Adrenal gland (tissue), 5 donors: ENCODE data around the gene C6orf15.

ENCODE experiments used
- POLR2A ChIP-seq, 2 donors: fragments of 450-650 bp; IDR thresholded peaks; one replicate each; pipeline ENCODE4 v1.6.1; 2017; ENCODE audit warnings: antibody characterized with exemption in 2 of 2, mild to moderate bottlenecking in 2 of 2, moderate library complexity in 1 of 2
- TF ChIP-seq, protein P1 (sequence below), 6 experiments: fragments of 450-650 bp in 4 of 6; fragments of 200-600 bp in 2 of 6; sonication (generic) in 1 of 6; IDR thresholded peaks; 1 replicate in 5 of 6; 2 replicates in 1 of 6; pipeline versions ENCODE4 v1.5.1 to v1.8.0; 2016 to 2021; ENCODE audit warnings: antibody characterized with exemption in 6 of 6, mild to moderate bottlenecking in 2 of 6, moderate library complexity in 1 of 6
- donor health status: DM: no; HTN: no; CAD: no.

DNA sequence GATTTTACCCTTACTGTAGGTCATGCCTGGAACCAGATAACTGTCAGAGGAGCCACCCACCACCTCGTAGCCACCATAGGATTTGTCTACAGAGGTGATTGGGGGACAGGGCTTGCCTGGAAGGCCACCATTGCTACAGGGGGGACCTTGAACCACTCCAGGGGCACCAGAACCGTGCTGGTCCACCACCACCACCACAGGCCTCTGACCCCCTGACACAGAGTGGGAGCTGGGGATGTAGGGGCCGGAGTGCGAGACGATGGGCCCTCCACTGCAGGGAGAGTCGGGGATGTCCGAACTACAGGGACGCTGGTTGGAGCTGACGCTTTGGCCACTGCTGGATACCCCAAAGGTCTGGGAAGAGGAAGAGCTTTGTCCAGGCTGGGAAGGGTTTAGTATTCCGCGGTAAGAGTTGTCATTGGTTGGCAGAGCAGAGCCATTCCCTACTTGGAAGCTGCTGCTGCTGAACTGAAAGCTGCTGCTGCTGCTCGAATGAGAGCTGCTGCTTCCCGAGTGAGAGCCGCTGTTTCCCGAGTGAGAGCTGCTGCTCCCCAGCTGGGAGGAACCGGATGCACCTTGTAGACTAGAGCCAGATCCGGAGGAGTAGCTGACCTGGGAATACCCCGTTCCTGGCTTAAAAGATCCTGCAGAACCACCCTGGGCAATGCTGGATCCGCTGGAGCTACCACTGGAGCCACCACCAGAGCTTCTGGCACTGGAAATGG is 4.4 kb upstream of the C6orf15 start:
- TF ChIP-seq, protein P1, sequence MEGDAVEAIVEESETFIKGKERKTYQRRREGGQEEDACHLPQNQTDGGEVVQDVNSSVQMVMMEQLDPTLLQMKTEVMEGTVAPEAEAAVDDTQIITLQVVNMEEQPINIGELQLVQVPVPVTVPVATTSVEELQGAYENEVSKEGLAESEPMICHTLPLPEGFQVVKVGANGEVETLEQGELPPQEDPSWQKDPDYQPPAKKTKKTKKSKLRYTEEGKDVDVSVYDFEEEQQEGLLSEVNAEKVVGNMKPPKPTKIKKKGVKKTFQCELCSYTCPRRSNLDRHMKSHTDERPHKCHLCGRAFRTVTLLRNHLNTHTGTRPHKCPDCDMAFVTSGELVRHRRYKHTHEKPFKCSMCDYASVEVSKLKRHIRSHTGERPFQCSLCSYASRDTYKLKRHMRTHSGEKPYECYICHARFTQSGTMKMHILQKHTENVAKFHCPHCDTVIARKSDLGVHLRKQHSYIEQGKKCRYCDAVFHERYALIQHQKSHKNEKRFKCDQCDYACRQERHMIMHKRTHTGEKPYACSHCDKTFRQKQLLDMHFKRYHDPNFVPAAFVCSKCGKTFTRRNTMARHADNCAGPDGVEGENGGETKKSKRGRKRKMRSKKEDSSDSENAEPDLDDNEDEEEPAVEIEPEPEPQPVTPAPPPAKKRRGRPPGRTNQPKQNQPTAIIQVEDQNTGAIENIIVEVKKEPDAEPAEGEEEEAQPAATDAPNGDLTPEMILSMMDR (IDR thresholded peaks at IDR 0.05), result no peak
- no peak for TF ChIP-seq POLR2A (IDR thresholded peaks at IDR 0.05)
